ENCODE results near the gene SEMA3D.
"Not testable (repeated sequence)": the region's sequence is repeated elsewhere in the genome, so short reads cannot be mapped to it uniquely, and the experiment has no call there.

SEMA3D gene

GRCh38 chr7:85023066-85023712, 163.7 kb downstream of the SEMA3D start:
- DNase-seq: peak; percentile 23 to 43

GRCh38 chr7:85022064-85022697, 164.7 kb downstream of the SEMA3D start:
- no peak for DNase-seq

- no peak for DNase-seq
Measured at GRCh38 chr7:85021101-85021704, 165.7 kb downstream of the SEMA3D start.

GRCh38 chr7:85019778-85020177, 167.1 kb downstream of the SEMA3D start:
- DNase-seq: no peak

DNA sequence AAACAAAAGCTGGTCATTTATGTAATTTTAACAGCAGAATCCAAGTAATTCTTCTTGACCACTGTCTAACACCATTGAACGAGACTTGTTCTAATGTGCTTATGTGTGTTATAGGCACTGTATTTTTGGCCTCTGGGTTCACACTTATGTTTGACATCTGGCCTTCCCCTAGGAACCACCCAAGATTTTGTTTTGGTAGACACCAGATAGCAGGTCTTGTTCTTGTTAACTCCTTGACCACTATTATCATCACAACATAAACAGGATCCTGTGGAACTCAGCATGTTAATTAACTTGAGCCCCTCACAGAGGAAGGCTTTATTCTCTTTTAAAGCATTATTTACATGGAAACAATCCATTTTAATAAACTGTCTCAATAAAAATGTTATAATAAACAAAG, 167.7 kb downstream of the SEMA3D start:
- DNase-seq: no peak

- DNase-seq: no peak
Measured at GRCh38 chr7:85018498-85018897, 168.4 kb downstream of the SEMA3D start.

GRCh38 chr7:85016286-85016685, 170.6 kb downstream of the SEMA3D start:
- no peak for DNase-seq

GRCh38 chr7:85014936-85015660, 171.8 kb downstream of the SEMA3D start:
- no peak for DNase-seq

DNA sequence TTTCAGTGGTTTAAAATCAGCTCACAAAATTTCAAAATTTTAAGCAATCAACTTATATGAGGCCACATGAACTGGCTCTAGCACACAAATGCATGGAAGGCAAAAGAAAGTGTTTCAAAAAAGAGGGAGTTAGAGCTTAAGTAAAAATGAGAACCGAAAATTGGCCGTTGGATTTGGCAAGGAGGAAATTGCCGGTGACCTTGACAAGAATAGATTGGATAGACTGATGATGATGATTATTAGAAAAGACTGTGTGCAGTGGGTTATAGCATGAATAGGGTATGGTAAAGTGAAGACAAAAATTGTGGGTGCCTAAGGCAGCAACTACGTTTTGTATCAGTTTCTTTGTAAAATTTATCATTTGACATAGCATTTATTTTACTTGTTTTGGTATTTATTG, 175.7 kb downstream of the SEMA3D start:
- DNase-seq: no peak

DNA sequence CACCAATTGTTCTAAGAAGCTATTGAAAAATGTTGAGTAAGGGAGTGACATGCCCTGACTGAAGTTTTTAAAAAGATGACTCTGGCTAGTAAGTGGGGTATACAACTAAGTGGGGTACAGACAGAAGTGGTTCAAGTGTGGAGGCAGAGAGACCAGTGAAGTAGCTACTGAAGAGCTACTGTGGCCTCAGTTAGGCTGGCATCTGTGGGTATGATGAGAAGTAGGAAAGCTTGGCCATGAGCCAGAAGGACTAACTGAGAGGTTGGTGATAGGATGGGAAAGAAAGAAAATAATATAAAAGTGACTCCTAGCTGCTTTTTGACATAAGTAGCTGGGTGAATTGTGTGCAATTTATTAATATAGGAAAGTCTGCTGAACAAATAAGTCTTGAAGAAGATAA, 176.6 kb downstream of the SEMA3D start:
- DNase-seq: no peak

- DNase-seq: no peak
Measured at GRCh38 chr7:85006754-85007153, 180.1 kb downstream of the SEMA3D start.

- DNase-seq: no peak
Measured at GRCh38 chr7:85004402-85004801, 182.5 kb downstream of the SEMA3D start.

DNA sequence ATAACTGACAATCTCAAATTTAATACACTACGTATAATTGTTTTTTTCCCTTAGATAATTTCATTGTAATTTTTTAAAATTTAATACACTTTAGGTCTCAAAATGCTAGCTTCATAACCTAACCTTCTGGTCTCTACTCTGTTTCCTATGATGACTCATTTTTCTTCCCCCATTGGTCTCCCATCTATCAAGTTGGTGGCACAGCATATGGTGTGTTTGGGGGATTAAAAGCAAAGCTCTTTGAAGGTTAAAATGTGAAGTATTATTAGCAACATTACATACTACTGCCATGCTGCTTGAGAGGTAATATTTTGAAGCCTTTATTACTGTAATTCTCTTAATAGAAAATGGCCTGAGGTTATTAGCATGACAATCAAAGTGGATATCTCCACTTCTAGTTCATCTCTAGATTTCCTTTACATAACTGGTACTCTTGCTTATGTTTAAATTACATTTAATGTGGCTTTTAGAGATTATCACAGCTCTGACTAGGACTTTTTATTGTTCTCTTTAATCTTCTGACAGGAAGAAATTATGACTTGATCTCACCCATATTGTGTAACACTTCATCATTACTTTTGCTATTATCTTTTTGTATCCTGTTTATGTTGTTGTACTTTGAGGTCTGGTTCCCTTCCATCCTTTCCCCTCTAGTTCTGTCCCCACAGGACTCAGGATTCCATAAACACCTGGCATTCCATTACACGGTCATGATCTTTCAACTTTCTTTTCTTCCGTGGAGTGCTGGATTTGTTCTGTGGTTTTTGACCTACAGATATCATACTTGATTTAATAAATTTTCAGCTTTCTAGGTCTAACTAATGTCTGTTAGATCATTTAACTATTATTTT, 185.1 kb downstream of the SEMA3D start:
- no peak for DNase-seq

DNA sequence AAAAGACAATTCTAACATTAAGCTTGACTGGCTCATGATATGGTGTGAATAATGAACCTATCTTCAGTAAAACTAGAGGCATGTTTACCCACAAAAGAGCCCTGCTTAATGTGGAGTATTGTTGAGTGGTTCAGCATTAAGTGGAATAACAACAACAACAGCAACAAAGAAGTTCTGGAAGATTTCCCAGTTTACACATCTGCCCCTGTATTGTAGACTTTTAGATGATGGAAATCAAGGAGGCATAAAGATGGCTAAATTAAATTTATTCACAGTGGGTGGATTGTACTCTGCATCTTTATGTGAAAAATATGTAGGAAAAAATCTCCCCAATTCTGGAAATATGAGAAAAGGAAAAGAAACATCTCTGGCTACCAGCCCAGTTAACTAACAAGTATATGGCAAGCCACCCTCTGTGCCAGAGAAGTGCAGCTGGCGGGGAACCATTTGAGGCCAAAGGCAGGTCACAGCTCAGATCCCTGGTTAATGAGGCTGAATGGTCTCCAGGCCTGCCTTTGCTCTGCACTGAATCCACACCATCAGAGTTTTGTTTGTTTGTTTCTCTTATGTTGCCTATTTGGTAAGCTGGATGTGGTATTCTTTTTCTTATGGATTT, 186.0 kb downstream of the SEMA3D start:
- DNase-seq: peak; percentile 26 to 72

DNA sequence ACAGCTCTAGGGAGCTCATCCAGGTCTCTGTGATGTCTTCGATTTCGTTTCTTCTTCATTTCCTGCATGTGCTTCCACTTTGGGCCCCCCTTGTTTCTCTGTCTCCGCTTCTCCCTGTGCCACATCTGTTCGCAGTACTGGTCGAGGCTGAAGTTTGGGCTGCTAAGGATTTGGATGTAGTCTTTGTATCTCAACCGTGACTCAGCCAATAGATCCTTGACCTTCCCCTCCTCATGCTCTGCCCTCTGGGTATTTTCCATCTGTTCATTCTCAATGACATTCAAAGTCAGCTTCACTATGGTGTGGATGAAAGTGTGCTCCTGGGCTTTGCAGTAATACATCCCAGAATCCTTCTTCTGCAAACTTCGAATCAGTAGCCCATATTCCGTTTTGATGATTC, 187.4 kb downstream of the SEMA3D start:
- DNase-seq: peak in 1 of 2 experiments; percentile 53

DNA sequence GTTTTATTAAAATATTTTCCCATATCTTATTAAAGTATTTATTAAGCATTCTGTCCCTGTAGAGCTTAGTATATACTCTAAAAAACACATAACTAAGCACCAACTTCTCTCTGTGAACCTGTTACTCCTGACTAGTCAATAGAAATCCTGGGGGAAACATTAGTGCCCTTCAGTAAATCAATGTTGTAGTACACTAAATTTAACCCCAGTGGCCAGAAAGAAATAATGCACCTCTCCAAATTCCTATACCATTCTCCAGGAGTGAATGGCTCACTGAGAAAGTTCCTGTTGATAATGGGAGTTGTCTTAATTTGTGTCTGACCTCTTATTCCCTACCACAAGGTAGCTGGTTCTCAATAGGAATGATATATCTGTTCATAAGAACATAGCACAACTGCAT, 188.2 kb downstream of the SEMA3D start:
- DNase-seq: no peak

- DNase-seq: no peak
Measured at GRCh38 chr7:84997626-84998025, 189.2 kb downstream of the SEMA3D start.

DNA sequence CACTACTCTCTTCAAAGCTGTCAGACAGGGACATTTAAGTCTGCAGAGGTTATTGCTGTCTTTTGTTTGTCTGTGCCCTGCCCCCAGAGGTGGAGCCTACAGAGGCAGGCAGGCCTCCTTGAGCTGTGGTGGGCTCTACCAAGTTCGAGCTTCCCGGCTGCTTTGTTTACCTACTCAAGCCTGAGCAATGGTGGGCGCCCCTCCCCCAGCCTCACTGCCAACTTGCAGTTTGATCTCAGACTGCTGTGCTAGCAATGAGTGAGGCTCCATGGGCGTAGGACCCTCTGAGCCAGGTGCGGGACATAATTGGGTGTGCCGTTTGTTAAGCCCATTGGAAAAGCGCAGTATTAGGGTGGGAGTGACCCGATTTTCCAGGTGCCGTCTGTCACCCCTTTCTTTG, 193.9 kb downstream of the SEMA3D start:
- not testable (repeated sequence) for DNase-seq

- DNase-seq: no peak
Measured at GRCh38 chr7:84985073-84985784, 201.6 kb downstream of the SEMA3D start.

DNA sequence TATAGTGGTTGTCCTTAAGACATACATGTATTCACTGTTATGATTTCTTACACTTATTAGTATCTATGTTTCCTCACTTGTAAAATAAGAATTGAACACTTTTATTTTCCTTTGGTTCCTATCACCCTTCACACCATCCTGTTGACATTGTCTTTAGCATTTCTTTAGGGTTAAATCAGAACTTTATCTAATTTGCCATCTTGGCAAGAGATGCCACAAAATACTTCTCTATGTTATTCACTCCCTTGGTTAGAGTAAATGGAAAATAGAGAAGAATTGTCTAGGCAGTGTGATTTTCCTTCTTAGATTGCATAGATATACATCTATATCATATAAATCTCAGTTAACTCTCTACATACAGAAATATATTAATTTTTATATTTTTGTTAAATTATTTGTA, 204.7 kb downstream of the SEMA3D start:
- no peak for DNase-seq
